ENCODE measurements around the gene AQP4.

GRCh38 chr18:26832302-26832701, 33.2 kb downstream of the AQP4 start:
- TF ChIP-seq, protein P1, sequence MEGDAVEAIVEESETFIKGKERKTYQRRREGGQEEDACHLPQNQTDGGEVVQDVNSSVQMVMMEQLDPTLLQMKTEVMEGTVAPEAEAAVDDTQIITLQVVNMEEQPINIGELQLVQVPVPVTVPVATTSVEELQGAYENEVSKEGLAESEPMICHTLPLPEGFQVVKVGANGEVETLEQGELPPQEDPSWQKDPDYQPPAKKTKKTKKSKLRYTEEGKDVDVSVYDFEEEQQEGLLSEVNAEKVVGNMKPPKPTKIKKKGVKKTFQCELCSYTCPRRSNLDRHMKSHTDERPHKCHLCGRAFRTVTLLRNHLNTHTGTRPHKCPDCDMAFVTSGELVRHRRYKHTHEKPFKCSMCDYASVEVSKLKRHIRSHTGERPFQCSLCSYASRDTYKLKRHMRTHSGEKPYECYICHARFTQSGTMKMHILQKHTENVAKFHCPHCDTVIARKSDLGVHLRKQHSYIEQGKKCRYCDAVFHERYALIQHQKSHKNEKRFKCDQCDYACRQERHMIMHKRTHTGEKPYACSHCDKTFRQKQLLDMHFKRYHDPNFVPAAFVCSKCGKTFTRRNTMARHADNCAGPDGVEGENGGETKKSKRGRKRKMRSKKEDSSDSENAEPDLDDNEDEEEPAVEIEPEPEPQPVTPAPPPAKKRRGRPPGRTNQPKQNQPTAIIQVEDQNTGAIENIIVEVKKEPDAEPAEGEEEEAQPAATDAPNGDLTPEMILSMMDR (IDR thresholded peaks at IDR 0.05) = no peak
- TF ChIP-seq POLR2A (IDR thresholded peaks at IDR 0.05) = no peak
